Measurements from ENCODE around the gene NDUFAF2. TPM values are rescaled to one million over a fixed set of nuclear protein-coding genes. Genes with fewer than 3 reads are reported as not detected.

NDUFAF2 gene
- total RNA-seq, 2 donors from 2014 or later: 26.0 to 32.9 TPM

DNA sequence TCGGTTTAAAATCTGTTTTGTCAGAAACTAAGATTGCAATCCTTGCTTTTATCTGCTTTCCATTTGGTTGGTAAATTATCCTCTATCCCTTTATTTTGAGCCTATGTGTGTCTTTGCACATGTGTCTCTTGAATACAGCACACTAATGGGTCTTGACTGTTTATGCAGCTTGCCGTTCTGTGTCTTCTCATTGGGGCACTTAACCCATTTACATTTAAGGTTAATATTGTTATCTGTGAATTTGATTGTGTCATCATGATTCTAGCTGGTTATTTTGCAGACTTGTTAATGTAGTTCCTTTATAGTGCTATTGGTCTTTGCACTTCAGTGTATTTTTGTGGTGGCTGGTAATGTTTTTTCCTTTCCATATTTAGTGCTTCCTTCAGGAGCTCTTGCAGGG, 253.6 kb downstream of the NDUFAF2 start:
- Histone ChIP-seq H3K27me3 (replicated peaks; ENCODE audit: insufficient read depth) (no peaks in the 10 kb centered on the region), H3K9me3 (no peaks in the 10 kb centered on the region), H3K4me1 (ENCODE audit: control insufficient read depth in 1 of 2, low read depth in 2 of 2) (no peaks in the 10 kb centered on the region), H3K4me3 (no peak overlapping the region), H3K36me3 (no peaks in the 10 kb centered on the region), H3K27ac (no peak overlapping the region)
- TF ChIP-seq, protein P1, sequence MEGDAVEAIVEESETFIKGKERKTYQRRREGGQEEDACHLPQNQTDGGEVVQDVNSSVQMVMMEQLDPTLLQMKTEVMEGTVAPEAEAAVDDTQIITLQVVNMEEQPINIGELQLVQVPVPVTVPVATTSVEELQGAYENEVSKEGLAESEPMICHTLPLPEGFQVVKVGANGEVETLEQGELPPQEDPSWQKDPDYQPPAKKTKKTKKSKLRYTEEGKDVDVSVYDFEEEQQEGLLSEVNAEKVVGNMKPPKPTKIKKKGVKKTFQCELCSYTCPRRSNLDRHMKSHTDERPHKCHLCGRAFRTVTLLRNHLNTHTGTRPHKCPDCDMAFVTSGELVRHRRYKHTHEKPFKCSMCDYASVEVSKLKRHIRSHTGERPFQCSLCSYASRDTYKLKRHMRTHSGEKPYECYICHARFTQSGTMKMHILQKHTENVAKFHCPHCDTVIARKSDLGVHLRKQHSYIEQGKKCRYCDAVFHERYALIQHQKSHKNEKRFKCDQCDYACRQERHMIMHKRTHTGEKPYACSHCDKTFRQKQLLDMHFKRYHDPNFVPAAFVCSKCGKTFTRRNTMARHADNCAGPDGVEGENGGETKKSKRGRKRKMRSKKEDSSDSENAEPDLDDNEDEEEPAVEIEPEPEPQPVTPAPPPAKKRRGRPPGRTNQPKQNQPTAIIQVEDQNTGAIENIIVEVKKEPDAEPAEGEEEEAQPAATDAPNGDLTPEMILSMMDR (IDR thresholded peaks at IDR 0.05): no peak
- DNase-seq (ENCODE audit: low spot score) (no peak), ATAC-seq (ENCODE audit: insufficient number of reproducible peaks, low FRiP score, low read depth) (no peak)

DNA sequence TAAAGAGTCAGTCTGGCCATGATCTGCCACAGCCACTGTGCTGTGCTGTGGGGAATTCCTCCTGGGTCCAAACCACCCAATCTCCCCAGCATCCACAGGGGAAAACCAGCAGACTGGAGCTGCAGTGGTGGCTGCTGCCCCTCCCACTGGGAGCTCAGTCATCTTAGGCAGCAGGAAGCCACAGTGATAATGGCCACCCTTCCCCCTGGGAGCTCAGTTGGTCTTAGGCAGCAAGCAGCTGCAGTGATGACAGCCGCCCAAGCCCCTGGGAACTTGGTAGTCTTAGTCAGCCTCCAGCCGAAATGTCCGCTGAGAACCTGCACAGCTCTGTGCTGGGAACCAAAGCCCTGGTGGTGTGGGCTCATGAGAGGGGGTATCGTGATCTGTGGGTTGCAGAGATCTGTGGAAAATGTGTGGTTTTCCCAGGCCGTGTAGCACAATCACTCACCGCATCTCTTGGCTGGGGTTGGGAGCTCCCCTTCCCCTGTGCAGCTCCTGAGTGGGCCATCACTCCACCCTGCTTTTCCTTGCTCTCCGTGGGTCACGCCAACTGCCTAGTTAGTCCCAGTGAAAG, 255.7 kb downstream of the NDUFAF2 start:
- H3K36me3 ChIP-seq: no peaks in the 10 kb centered on the region
- H3K9me3 ChIP-seq: no peaks in the 10 kb centered on the region
- no peaks in the 10 kb centered on the region for H3K27me3 ChIP-seq (replicated peaks; ENCODE audit: insufficient read depth)
- ATAC-seq (ENCODE audit: insufficient number of reproducible peaks, low FRiP score, low read depth): no peak
- no peak overlapping the region for H3K27ac ChIP-seq
- DNase-seq (ENCODE audit: low spot score): no peak
- no peaks in the 10 kb centered on the region for H3K4me1 ChIP-seq (ENCODE audit: control insufficient read depth in 1 of 2, low read depth in 2 of 2)
- TF ChIP-seq, protein P1 (IDR thresholded peaks at IDR 0.05): no peak
- no peak overlapping the region for H3K4me3 ChIP-seq

DNA sequence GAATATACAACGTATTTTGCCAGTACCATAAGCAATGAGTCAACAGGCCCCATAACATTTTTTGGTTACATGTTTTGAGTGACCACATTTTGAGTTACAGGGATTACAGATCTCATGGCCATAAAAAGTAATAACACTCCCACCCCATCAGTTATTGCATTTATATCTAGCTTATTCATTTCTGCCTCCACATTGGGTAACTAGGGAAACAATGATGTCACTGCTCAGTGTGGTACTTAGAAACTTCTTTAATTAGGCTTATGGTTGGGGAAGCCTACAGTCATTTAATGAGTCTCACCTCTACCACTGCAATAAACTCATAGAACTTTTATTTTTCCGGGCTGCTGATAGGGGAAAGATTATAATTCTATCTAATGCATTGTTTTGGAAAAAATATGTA, 257.2 kb downstream of the NDUFAF2 start:
- no peak for ATAC-seq (ENCODE audit: insufficient number of reproducible peaks, low FRiP score, low read depth)
- TF ChIP-seq, protein P1 (IDR thresholded peaks at IDR 0.05): no peak

More for the DNA sequence above, 257.2 kb downstream of the NDUFAF2 start:
- no peak overlapping the region for H3K27ac ChIP-seq
- H3K27me3 ChIP-seq (replicated peaks; ENCODE audit: insufficient read depth): no peaks in the 10 kb centered on the region
- H3K4me1 ChIP-seq (ENCODE audit: control insufficient read depth in 1 of 2, low read depth in 2 of 2): no peaks in the 10 kb centered on the region
- no peak overlapping the region for H3K4me3 ChIP-seq
- H3K9me3 ChIP-seq: no peaks in the 10 kb centered on the region
- DNase-seq (ENCODE audit: low spot score): no peak
- H3K36me3 ChIP-seq: no peaks in the 10 kb centered on the region

Other genes with a start within 250 kb of the NDUFAF2 start
- not detected for gene DEPDC1B, start 245.0 kb upstream of the NDUFAF2 start, total RNA-seq
- 10 to 100 TPM in 1 of 2 donors, 1 to 10 TPM in 1; 3.0 to 18.5 TPM for gene ELOVL7, start 100.9 kb upstream of the NDUFAF2 start, total RNA-seq
- 10 to 100 TPM; 11.0 to 13.0 TPM for gene ERCC8, start 135 bp upstream of the NDUFAF2 start, total RNA-seq
- gene SMIM15, start 217.3 kb downstream of the NDUFAF2 start, total RNA-seq: 10 to 100 TPM; 21.3 to 23.9 TPM